HG02981 (cell line): Measurements from ENCODE around the gene SEC62.
A peak's percentile ranks its signal among the peaks of the same experiment; 100 is the strongest.
"Not testable (repeated sequence)": the region's sequence is repeated elsewhere in the genome, so short reads cannot be mapped to it uniquely, and the experiment has no call there.

Source experiments
- ATAC-seq: cut with Tn5 transposase; IDR thresholded peaks from one replicate; pipeline ENCODE4 v1.9.1; 2021; ENCODE audit warnings: mild to moderate bottlenecking, moderate library complexity; ENCODE audit not compliant: unreplicated experiment

SEC62 gene

DNA sequence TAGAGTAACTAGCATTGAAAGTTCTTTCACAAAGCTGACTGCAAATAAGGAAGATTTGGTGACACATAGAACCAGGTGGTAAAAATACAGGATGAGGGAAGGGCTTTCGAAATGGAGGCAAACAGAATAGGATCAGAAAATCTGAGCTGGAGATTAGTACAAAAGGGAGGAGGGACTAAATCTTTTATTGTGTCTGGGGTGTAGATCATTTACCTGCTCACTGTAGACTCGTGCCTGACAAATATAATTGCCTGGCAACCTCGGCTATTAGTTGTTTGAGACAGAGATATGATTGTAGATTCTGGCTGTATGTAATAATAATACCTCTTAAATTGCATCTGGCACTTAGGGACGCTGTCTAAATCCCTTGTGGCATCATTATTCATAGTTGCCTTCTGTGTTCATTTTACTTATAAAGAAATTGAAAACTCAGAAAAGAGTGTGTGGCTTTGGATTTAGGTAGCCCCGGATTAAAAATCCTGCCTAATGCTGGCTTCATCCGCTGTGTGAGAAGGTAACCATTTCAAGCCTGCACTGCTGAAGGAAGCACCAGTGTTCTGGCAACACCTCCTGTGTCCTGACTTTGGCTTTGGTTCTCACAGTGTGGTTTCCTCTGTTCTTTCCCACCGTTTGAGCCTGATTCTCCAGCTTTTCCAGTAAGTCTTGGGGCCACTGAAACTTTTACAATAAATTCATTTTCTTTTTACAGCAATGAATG lies 46.2 kb downstream of the SEC62 start:
- ATAC-seq: no peak

DNA sequence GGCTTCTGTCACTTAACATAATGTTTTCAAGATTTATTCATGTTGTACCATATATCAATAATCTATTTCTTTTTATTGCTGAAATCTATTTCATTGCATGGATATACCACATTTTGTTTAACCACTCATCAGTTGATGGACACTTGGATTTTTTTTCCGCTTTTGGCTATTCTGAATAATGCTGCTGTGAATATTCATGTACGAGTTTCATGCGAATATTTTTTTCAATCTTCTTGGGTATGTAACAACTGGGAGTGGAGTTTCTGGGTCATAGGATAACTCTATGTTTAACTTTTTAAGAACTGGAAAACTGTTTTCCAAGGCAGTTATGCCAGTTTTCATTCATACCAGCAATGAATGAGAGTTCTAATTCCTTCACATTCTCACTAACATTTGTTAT lies 49.5 kb downstream of the SEC62 start:
- no peak for ATAC-seq

DNA sequence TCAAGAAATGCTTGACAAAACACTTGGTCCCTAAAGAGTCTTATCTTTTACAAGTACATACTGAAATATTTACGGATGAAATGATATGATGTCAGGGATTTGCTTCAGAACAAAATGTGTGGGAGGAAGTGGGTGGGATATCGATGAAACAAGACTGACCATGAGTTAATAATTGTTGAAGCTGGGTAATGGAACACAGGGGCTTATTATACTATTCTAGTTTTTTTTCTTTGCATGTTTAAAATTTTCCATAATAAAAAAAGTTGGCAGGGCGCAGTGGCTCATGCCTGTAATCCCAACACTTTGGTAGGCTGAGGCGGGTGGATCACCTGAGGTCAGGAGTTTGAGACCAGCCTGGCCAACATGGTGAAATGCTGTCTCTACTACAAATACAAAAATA lies 52.7 kb downstream of the SEC62 start:
- ATAC-seq: not testable (repeated sequence)

DNA sequence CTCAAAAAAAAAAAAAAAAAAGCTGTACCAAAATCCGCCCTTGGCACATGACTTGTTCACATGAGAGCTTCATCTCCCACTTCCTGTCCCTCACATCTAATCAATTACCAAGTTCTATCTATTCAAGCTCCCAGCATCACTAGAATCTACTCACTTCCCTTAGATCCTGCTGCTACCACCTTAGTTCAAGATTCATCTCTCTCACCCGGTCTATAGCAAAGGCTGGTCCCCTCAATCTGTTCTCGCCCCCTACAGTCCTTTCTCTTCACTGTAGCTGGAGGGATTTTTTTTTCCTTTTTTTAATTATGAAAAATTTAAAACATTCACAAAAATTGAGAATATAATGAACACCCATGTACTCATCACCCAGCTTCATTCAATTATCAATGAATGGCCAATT lies 54.5 kb downstream of the SEC62 start:
- ATAC-seq: no peak

DNA sequence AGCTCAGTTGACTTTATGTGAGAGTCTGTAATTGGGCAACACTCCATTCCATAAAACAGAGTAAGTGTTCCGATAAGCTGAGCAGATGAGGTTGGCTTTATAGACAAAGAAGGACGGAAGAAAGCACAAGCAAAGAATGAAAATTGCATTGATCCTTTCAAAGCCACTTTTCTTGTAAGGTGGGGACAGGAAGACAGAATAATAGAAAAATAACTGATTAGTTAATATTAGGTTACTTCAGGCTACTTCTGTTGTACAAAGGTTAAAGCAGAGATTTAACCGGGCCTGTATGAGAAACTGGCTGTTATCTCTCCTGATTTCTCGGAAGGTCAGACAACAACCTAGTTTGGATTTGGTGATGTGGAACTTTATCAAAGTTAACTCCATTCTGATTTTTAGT lies 55.7 kb downstream of the SEC62 start:
- ATAC-seq: no peak

- no peak for ATAC-seq
Measured at GRCh38 chr3:170023165-170023564, 56.6 kb downstream of the SEC62 start.

DNA sequence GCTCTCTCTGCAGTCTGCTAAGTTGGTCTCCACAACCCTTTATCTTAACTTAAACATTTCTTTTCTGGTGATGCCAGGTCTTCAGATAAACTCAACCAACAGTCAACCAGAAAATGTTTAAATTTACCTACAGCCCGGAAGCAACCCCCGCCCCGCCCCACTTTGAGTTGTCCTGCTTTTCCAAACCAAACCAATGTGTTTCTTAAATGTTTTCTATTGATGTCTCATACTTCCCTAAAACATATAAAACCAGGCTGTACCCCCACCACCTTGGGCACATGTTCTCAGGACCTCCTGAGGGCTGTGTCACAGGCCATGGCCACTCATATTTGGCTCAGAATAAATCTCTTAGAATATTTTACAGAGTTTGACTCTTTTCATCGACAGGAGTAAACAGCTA lies 58.0 kb downstream of the SEC62 start:
- ATAC-seq: no peak

GRCh38 chr3:170027233-170028102 lies 60.9 kb downstream of the SEC62 start:
- ATAC-seq: no peak

DNA sequence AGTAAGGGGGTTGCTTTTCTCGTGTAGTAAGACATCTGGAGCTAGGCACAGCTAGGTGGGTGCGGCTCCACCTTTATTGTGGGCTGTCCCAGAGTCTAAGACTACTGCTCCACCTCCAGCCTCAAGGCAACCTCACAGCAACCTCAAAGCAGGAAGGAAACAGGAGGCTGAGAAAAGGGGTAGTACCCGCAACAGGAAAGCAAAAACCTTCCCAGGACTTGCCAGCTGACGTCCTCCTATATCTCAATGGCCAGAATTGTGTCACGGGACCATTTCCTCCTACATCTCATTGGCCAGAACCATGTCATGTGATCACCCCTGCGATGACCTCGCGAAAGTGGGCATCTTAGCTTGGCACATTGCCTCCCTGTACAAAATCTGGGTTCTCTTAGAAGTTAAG lies 66.9 kb downstream of the SEC62 start:
- no peak for ATAC-seq

GRCh38 chr3:170037463-170038433 lies 71.1 kb downstream of the SEC62 start, which contains the start of gene GPR160:
TSS of gene GPR160 (plus strand) at chr3:170037995. CDS start at chr3:170083973, 45,978 bp downstream.
- ATAC-seq: peak; percentile 83

GRCh38 chr3:170038434-170039110 lies 72.0 kb downstream of the SEC62 start:
- peak; percentile 7 for ATAC-seq

DNA sequence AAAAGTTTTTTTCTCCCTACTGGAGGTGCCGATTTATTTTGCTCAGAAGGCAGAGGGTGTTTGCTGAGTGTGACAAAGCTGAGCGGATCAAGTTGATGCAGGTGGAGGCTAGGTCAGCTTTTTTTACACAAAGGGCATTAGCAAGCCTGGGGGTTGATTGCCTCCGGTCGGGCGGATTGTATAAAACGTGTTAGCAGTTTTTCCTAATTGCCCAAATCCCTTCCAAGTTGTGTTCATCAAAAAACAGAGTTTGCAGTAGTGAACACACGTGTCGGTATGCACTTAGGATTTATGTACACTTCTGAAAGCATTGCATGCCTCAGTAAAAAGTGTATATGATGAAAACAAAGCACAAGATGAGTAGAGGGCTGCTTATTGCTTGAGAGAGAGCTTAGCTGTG lies 73.8 kb downstream of the SEC62 start:
- no peak for ATAC-seq

- ATAC-seq: no peak
Measured at GRCh38 chr3:170043506-170043905, 76.9 kb downstream of the SEC62 start.

GRCh38 chr3:170044271-170044670 lies 77.7 kb downstream of the SEC62 start:
- no peak for ATAC-seq

DNA sequence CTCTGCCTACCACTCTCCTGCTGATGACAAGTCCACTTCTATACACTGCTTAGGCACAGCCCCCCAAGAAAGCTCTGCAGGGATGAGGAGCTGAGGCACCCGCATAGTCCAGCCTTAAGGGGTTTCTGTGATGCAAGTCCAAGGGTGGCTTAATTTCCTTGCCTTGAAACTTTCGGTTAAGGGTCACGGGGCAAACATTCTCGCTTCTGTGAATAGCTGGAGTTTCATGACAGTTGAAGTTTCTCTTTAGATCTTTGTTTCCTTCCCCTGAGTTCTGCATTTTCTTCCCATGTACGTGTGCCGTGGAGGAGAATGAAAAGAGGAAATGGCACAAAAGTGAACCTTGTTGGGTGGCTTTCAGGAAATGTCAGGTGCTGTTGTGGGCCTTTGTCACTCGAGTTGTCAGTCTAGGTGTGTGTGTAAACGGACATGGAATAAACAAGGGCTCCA lies 78.2 kb downstream of the SEC62 start:
- ATAC-seq: peak; percentile 78

- ATAC-seq: no peak
Measured at GRCh38 chr3:170046269-170047132, 79.9 kb downstream of the SEC62 start.

- no peak for ATAC-seq
Measured at GRCh38 chr3:170047133-170047404, 80.5 kb downstream of the SEC62 start.
